SH-SY5Y (cell line): ENCODE measurements around the gene TPPP3.

Experiments used
- GATA2 ChIP-seq: IDR thresholded peaks from 2 replicates; pipeline ENCODE4 v1.6.1; 2011; ENCODE audit warnings: mild to moderate bottlenecking, low read depth, low read length
- GATA3 ChIP-seq: IDR thresholded peaks from 2 replicates; pipeline ENCODE4 v1.6.1; 2011; ENCODE audit warnings: low read depth, mild to moderate bottlenecking, low read length, moderate library complexity

Gene TPPP3

GRCh38 chr16:67400901-67401300 is 7.6 kb upstream of the TPPP3 start:
- TF ChIP-seq GATA2 = no peak

GRCh38 chr16:67399749-67400704 is 6.7 kb upstream of the TPPP3 start:
- TF ChIP-seq GATA3 (no peak), GATA2 (peak; percentile 52)

- TF ChIP-seq GATA2 (no peak), GATA3 (no peak)
Observed at GRCh38 chr16:67399218-67399733, 6.0 kb upstream of the TPPP3 start.

- TF ChIP-seq GATA3 (no peak), GATA2 (no peak)
Observed at GRCh38 chr16:67398546-67399217, 5.4 kb upstream of the TPPP3 start.

GRCh38 chr16:67397812-67398545 is 4.7 kb upstream of the TPPP3 start:
- TF ChIP-seq GATA2 = no peak
- TF ChIP-seq GATA3 = no peak

- TF ChIP-seq GATA2 = no peak
- no peak for TF ChIP-seq GATA3
Observed at GRCh38 chr16:67397036-67397801, 3.9 kb upstream of the TPPP3 start.

GRCh38 chr16:67396159-67397035 is 3.1 kb upstream of the TPPP3 start:
- TF ChIP-seq GATA3 = no peak
- no peak for TF ChIP-seq GATA2

- TF ChIP-seq GATA3 = no peak
- TF ChIP-seq GATA2 = no peak
Observed at GRCh38 chr16:67395458-67396158, 2.3 kb upstream of the TPPP3 start.

- TF ChIP-seq GATA3 (no peak), GATA2 (no peak)
Observed at GRCh38 chr16:67395105-67395457, 1.8 kb upstream of the TPPP3 start.

GRCh38 chr16:67394155-67395104 is 1.1 kb upstream of the TPPP3 start:
- TF ChIP-seq GATA3 (no peak), GATA2 (no peak)

GRCh38 chr16:67393788-67394154 is 473 bp upstream of the TPPP3 start:
- no peak for TF ChIP-seq GATA3
- no peak for TF ChIP-seq GATA2
